Measurements from ENCODE around the gene MPDU1. TPM values are rescaled to one million over a fixed set of nuclear protein-coding genes. Genes with fewer than 3 reads are reported as not detected.
A peak's percentile ranks its signal among the peaks of the same experiment; 100 is the strongest.

The MPDU1 gene
- total and polyA plus RNA-seq, 2 experiments from 2014 or later, result 109 to 201 TPM

DNA sequence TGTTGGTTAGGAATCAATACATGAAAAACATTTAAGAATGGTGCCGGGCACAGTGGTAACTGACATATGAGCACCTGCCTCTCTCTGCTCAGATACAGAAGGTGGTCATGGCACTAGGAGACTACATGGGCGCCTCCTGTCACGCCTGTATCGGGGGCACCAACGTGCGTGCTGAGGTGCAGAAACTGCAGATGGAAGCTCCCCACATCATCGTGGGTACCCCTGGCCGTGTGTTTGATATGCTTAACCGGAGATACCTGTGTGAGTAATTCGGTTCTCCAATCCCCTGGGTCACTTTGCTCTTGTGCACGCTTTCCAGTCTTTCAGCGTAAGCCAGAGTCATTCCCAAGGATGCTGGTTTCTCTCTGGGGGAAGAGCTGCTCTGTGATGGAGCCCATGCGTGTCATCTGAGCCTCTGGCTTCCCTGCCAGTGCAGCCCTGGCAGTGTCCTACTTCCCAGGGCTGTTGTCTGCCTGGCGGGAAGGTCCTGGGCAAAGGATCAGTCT, 7.2 kb upstream of the MPDU1 start:
- Histone ChIP-seq H2AFZ (no peak overlapping the region), H3K4me2 (peak overlapping the region; percentile 93), H3K36me3 (replicated peaks; ENCODE audit: insufficient read depth, low read depth) (peaks cover 3% of the 10 kb centered on the region), H3K27me3 (no peaks in the 10 kb centered on the region), H3K9me2 (replicated peaks; ENCODE audit: insufficient read depth) (no peaks in the 10 kb centered on the region), H3K27ac (peak overlapping the region; percentile 98), H3K9me3 (ENCODE audit: low read depth) (no peaks in the 10 kb centered on the region), H4K20me1 (ENCODE audit: insufficient read depth, poor library complexity, severe bottlenecking) (peaks cover 49% of the 10 kb centered on the region), H3K4me3 (no peak overlapping the region), H3K79me2 (peaks cover 62% of the 10 kb centered on the region), H3K4me1 (ENCODE audit: insufficient read depth) (peaks cover 40% of the 10 kb centered on the region)
- no peak for DNase-seq (ENCODE audit: low spot score)
- 92% methylated on average over 14 of the region's 14 CpGs for WGBS (ENCODE audit: low lambda C conversion rate, missing lambda C conversion rate)
- TF ChIP-seq EZH2 (IDR thresholded peaks at IDR 0.05; ENCODE audit: borderline replicate concordance), result no peak
- TF ChIP-seq, protein P1, sequence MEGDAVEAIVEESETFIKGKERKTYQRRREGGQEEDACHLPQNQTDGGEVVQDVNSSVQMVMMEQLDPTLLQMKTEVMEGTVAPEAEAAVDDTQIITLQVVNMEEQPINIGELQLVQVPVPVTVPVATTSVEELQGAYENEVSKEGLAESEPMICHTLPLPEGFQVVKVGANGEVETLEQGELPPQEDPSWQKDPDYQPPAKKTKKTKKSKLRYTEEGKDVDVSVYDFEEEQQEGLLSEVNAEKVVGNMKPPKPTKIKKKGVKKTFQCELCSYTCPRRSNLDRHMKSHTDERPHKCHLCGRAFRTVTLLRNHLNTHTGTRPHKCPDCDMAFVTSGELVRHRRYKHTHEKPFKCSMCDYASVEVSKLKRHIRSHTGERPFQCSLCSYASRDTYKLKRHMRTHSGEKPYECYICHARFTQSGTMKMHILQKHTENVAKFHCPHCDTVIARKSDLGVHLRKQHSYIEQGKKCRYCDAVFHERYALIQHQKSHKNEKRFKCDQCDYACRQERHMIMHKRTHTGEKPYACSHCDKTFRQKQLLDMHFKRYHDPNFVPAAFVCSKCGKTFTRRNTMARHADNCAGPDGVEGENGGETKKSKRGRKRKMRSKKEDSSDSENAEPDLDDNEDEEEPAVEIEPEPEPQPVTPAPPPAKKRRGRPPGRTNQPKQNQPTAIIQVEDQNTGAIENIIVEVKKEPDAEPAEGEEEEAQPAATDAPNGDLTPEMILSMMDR (IDR thresholded peaks at IDR 0.05; ENCODE audit: poor library complexity), result no peak
- TF ChIP-seq EZH2phosphoT487 (IDR thresholded peaks at IDR 0.05; ENCODE audit: low read depth, severe bottlenecking, unreplicated experiment), result no peak

DNA sequence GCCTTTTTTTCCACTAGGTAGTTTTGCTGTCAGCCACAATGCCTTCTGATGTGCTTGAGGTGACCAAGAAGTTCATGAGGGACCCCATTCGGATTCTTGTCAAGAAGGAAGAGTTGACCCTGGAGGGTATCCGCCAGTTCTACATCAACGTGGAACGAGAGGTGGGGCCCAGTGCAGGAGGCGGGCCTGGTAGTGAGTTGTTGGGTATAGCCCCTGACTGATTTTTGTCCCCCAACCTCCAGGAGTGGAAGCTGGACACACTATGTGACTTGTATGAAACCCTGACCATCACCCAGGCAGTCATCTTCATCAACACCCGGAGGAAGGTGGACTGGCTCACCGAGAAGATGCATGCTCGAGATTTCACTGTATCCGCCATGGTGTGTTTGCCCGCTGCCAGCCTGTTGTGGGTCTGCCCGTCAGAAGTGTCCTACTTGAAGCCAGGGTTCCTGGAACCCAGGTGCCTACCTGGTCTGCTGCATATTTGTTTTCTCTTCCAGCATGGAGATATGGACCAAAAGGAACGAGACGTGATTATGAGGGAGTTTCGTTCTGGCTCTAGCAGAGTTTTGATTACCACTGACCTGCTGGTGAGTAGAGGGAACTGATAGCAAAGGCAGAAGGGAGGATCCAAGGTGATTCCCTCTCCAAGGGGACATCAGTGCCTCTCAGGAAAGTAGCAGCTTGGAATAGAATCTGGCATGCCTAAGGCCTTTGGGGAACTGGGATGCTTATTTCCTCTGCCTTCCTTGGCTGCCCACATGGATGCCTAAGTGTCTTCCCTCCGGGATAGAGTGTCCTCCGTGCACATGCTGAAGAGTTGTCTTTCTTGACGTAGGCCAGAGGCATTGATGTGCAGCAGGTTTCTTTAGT, 6.1 kb upstream of the MPDU1 start:
- no peaks in the 10 kb centered on the region for H3K9me3 ChIP-seq (ENCODE audit: low read depth)
- no peak overlapping the region for H3K4me3 ChIP-seq
- peaks cover 37% of the 10 kb centered on the region for H3K4me1 ChIP-seq (ENCODE audit: insufficient read depth)
- H3K9me2 ChIP-seq (replicated peaks; ENCODE audit: insufficient read depth), result no peaks in the 10 kb centered on the region
- peaks cover 49% of the 10 kb centered on the region for H4K20me1 ChIP-seq (ENCODE audit: insufficient read depth, poor library complexity, severe bottlenecking)
- H3K27me3 ChIP-seq, result no peaks in the 10 kb centered on the region
- TF ChIP-seq EZH2 (IDR thresholded peaks at IDR 0.05; ENCODE audit: borderline replicate concordance), result no peak
- no peak for TF ChIP-seq EZH2phosphoT487 (IDR thresholded peaks at IDR 0.05; ENCODE audit: low read depth, severe bottlenecking, unreplicated experiment)
- TF ChIP-seq, protein P1 (IDR thresholded peaks at IDR 0.05; ENCODE audit: poor library complexity), result no peak
- no peak overlapping the region for H2AFZ ChIP-seq
- WGBS (ENCODE audit: low lambda C conversion rate, missing lambda C conversion rate), result 88% methylated on average over 17 of the region's 17 CpGs
- H3K27ac ChIP-seq, result peak overlapping the region; percentile 98
- no peak overlapping the region for H3K4me2 ChIP-seq
- H3K36me3 ChIP-seq (replicated peaks; ENCODE audit: insufficient read depth, low read depth), result peaks cover 3% of the 10 kb centered on the region
- DNase-seq (ENCODE audit: low spot score), result peak; percentile 5
- H3K79me2 ChIP-seq, result peaks cover 72% of the 10 kb centered on the region

DNA sequence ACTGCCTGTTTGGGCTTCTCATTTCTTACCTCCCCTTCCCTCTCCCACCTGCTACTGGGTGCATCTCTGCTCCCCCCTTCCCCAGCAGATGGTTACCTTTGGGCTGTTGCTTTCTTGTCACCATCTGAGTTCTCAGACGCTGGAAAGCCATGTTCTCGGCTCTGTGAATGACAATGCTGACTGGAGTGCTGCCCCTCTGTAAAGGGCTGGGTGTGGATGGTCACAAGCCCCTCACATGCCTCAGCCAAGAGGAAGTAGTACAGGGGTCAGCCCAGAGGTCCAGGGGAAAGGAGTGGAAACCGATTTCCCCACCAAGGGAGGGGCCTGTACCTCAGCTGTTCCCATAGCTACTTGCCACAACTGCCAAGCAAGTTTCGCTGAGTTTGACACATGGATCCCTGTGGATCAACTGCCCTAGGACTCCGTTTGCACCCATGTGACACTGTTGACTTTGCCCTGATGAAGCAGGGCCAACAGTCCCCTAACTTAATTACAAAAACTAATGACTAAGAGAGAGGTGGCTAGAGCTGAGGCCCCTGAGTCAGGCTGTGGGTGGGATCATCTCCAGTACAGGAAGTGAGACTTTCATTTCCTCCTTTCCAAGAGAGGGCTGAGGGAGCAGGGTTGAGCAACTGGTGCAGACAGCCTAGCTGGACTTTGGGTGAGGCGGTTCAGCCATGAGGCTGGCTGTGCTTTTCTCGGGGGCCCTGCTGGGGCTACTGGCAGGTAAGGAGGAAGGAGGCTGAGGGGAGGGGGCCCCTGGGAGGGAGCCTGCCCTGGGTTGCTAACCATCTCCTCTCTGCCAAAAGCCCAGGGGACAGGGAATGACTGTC, 4.4 kb upstream of the MPDU1 start, which contains the start of gene CD68:
TSS of gene CD68 (plus strand) at position 638 of the 833 bp plus-strand sequence. CDS start at position 678, 40 bp downstream.
- Histone ChIP-seq H3K79me2 (peaks cover 68% of the 10 kb centered on the region), H3K27ac (peak within 1 kb of the TSS; percentile 98), H3K4me2 (peak within 1 kb of the TSS; percentile 71), H3K27me3 (no peaks in the 10 kb centered on the region), H2AFZ (no peak within 1 kb of the TSS), H3K4me1 (ENCODE audit: insufficient read depth) (peaks cover 44% of the 10 kb centered on the region), H3K4me3 (no peak within 1 kb of the TSS), H3K36me3 (replicated peaks; ENCODE audit: insufficient read depth, low read depth) (peaks cover 3% of the 10 kb centered on the region), H3K9me2 (replicated peaks; ENCODE audit: insufficient read depth) (no peaks in the 10 kb centered on the region), H3K9me3 (ENCODE audit: low read depth) (no peaks in the 10 kb centered on the region), H4K20me1 (ENCODE audit: insufficient read depth, poor library complexity, severe bottlenecking) (peaks cover 40% of the 10 kb centered on the region)
- TF ChIP-seq, protein P1 (IDR thresholded peaks at IDR 0.05; ENCODE audit: poor library complexity), result no peak
- no peak for TF ChIP-seq EZH2 (IDR thresholded peaks at IDR 0.05; ENCODE audit: borderline replicate concordance)
- no peak for TF ChIP-seq EZH2phosphoT487 (IDR thresholded peaks at IDR 0.05; ENCODE audit: low read depth, severe bottlenecking, unreplicated experiment)
- 35% methylated on average over 7 of the region's 7 CpGs for WGBS (ENCODE audit: low lambda C conversion rate, missing lambda C conversion rate)
- DNase-seq (ENCODE audit: low spot score), result peak; percentile 92

Data from hepatocyte (in vitro differentiated cells).